Prostate gland (tissue), 2 donors: Measurements from ENCODE around the gene AQP12B.

Experiments used
- CTCF ChIP-seq, 4 experiments: fragments of 200-600 bp in 2 of 4; fragments of 450-650 bp in 2 of 4; sonication (generic) in 2 of 4; IDR thresholded peaks; 1 replicate in 3 of 4; 2 replicates in 1 of 4; pipeline ENCODE4 v1.5.1; 2016 to 2019; ENCODE audit warnings: antibody characterized with exemption in 4 of 4, mild to moderate bottlenecking in 2 of 4, moderate library complexity in 2 of 4
- POLR2A ChIP-seq: fragments of 450-650 bp; IDR thresholded peaks from one replicate; pipeline ENCODE4 v1.6.1; 2016; ENCODE audit warnings: antibody characterized with exemption, mild to moderate bottlenecking
- POLR2AphosphoS5 ChIP-seq: sonication (generic); formaldehyde crosslinking; IDR thresholded peaks from one replicate; pipeline ENCODE4 v1.6.1; 2017; ENCODE audit warnings: antibody characterized with exemption

GRCh38 chr2:240711701-240712100 is 29.0 kb upstream of the AQP12B start:
- TF ChIP-seq POLR2A = no peak
- TF ChIP-seq CTCF (IDR thresholded peaks at IDR 0.05) = no peak
- no peak for TF ChIP-seq POLR2AphosphoS5
